Nephron progenitor cell (in vitro differentiated cells): Measurements from ENCODE around the gene DYNC1H1.
A peak's percentile ranks its signal among the peaks of the same experiment; 100 is the strongest.

Experiments used
- DNase-seq: peaks from one replicate; pipeline ENCODE4 v3.0.0; 2021
- H3K27ac Mint-ChIP-seq: 2 replicates; pipeline ENCODE4 v1.8.0; 2021; ENCODE audit warnings: mild to moderate bottlenecking, moderate library complexity, mixed read lengths
- H3K27me3 Mint-ChIP-seq: 2 replicates; pipeline ENCODE4 v1.8.0; 2021; ENCODE audit warnings: mild to moderate bottlenecking, low read depth, mixed read lengths; ENCODE audit not compliant: poor library complexity
- H3K36me3 Mint-ChIP-seq: 2 replicates; pipeline ENCODE4 v1.8.0; 2021; ENCODE audit warnings: low read depth, mixed read lengths
- H3K4me1 Mint-ChIP-seq: 2 replicates; pipeline ENCODE4 v1.8.0; 2021; ENCODE audit warnings: mixed read lengths
- H3K4me3 Mint-ChIP-seq: 2 replicates; pipeline ENCODE4 v1.8.0; 2021; ENCODE audit warnings: mild to moderate bottlenecking, moderate library complexity, mixed read lengths
- H3K9me3 Mint-ChIP-seq: 2 replicates; pipeline ENCODE4 v1.8.0; 2021; ENCODE audit warnings: mild to moderate bottlenecking, moderate library complexity, mixed read lengths
- TF ChIP-seq, protein P1 (sequence below): fragments of 200-600 bp; sonication (generic); IDR thresholded peaks from 2 replicates; pipeline ENCODE4 v1.5.0; 2021; ENCODE audit warnings: antibody characterized with exemption

DYNC1H1 gene

DNA sequence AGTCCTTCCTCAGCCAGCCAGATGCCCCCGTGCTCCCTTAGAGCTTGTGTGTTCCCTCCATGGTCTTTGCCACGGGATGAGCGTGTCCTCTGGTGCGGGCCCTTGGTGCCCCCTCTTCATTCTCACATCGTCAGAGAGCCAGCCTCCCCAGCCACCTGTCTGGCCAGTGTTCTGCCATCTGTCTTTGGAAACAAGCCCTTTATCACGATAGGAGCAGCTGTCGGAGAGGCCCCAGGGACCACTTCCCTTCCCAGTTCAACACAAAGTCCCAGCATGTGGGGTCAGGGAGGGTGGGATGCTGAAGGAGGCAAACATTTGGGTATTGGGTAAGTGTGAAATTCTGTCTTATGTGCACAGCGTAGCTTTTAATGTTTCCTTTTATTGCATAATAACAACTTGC lies 44.5 kb downstream of the DYNC1H1 start:
- TF ChIP-seq, protein P1, sequence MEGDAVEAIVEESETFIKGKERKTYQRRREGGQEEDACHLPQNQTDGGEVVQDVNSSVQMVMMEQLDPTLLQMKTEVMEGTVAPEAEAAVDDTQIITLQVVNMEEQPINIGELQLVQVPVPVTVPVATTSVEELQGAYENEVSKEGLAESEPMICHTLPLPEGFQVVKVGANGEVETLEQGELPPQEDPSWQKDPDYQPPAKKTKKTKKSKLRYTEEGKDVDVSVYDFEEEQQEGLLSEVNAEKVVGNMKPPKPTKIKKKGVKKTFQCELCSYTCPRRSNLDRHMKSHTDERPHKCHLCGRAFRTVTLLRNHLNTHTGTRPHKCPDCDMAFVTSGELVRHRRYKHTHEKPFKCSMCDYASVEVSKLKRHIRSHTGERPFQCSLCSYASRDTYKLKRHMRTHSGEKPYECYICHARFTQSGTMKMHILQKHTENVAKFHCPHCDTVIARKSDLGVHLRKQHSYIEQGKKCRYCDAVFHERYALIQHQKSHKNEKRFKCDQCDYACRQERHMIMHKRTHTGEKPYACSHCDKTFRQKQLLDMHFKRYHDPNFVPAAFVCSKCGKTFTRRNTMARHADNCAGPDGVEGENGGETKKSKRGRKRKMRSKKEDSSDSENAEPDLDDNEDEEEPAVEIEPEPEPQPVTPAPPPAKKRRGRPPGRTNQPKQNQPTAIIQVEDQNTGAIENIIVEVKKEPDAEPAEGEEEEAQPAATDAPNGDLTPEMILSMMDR: no peak
- H3K27ac Mint-ChIP-seq: peak overlapping the region; percentile 72
- no peak overlapping the region for H3K4me3 Mint-ChIP-seq
- no peaks in the 10 kb centered on the region for H3K9me3 Mint-ChIP-seq
- DNase-seq: no peak
- H3K36me3 Mint-ChIP-seq: peaks cover 92% of the 10 kb centered on the region
- no peaks in the 10 kb centered on the region for H3K4me1 Mint-ChIP-seq
- H3K27me3 Mint-ChIP-seq: no peaks in the 10 kb centered on the region

DNA sequence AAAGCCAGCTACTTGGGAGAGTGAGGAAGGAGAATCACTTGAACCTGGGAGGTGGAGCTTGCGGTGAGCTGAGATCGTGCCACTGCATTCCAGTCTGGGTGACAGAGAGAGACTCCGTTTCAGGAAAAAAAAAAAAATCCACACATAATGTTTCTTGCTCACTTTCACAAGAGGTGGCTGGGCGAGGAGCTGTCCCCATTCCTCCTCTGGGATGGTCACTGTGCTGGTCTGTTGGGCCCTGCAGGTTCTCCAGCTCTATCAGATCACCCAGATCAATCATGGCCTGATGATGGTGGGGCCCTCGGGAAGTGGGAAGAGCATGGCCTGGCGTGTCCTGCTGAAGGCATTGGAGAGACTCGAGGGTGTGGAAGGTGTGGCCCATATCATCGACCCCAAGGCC lies 47.3 kb downstream of the DYNC1H1 start:
- Mint-ChIP-seq H3K27ac (no peak overlapping the region), H3K9me3 (no peaks in the 10 kb centered on the region), H3K27me3 (no peaks in the 10 kb centered on the region), H3K36me3 (peaks cover 98% of the 10 kb centered on the region), H3K4me3 (no peak overlapping the region), H3K4me1 (no peaks in the 10 kb centered on the region)
- no peak for DNase-seq
- TF ChIP-seq, protein P1: no peak

DNA sequence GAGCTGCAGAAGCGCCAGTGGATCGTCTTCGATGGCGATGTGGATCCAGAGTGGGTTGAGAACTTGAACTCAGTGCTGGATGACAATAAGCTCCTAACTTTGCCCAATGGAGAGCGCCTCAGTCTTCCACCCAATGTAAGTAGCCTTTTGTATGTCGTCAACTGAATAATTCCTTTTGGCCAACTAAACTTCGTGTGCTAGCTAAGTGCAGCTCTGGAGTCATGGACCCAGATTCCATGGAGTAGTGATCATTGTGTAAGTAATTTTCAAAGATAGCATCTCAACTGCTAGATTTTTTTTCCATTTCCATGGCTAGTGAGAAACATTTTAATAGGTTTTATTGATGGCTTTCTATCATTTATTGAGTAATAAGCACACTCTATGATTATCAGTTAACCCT lies 48.0 kb downstream of the DYNC1H1 start:
- TF ChIP-seq, protein P1: no peak
- H3K27ac Mint-ChIP-seq: no peak overlapping the region
- H3K27me3 Mint-ChIP-seq: no peaks in the 10 kb centered on the region
- H3K4me1 Mint-ChIP-seq: no peaks in the 10 kb centered on the region
- H3K9me3 Mint-ChIP-seq: no peaks in the 10 kb centered on the region
- DNase-seq: no peak
- H3K36me3 Mint-ChIP-seq: peaks cover 100% of the 10 kb centered on the region
- no peak overlapping the region for H3K4me3 Mint-ChIP-seq

DNA sequence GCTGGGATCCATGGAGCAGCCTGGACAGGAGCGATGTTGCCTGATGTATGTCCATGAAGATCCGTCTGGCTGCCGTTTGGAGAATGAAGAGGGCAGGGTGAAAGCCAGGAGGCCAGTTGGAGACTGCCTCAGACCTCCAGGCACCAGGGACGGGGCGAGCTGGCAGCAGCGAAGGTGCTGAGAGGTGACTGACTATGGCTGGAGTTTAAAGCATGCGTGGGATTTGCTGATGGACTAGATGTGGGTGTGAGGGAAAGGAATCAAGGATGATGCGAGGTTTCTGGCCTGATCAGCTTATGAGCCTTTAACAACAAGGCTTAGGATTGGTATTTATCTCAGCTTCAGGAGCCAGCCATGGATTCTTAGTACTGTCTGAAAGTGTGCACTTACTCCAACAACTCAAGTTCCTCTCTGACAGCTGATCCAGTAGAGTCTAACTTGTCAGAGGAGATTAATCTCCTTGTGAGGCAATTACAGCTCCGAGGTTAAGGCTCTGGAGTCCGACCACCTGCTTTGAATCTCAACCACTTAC lies 49.4 kb downstream of the DYNC1H1 start:
- TF ChIP-seq, protein P1: no peak
- Mint-ChIP-seq H3K9me3 (no peaks in the 10 kb centered on the region), H3K4me1 (no peaks in the 10 kb centered on the region), H3K4me3 (no peak overlapping the region), H3K36me3 (peaks cover 99% of the 10 kb centered on the region), H3K27ac (peak overlapping the region; percentile 94), H3K27me3 (no peaks in the 10 kb centered on the region)
- DNase-seq: no peak

DNA sequence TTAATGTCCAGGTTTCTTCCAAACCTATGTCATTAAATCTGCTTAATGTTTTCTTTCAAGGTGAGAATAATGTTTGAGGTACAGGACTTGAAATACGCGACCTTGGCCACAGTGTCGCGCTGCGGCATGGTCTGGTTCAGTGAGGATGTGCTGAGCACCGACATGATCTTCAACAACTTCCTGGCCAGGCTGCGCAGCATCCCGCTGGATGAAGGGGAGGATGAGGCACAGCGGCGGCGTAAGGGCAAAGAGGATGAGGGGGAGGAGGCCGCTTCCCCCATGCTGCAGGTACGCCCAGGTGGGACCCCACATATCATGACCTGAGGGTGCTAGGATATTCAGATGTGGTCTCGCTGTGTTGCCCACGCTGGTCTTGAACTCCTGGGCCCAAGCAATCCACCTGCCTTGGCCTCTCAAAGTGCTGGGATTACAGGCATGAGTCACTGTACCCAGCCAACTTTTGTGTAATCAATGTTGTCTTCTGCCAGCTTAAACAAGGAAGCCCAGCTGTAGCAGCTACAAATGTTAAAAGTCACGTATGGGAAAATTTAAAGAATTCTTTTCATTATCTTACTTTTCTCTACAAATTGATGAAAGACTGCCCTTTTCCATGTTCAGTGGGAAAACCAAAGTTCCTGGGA lies 50.8 kb downstream of the DYNC1H1 start:
- no peak overlapping the region for H3K27ac Mint-ChIP-seq
- DNase-seq: no peak
- peaks cover 98% of the 10 kb centered on the region for H3K36me3 Mint-ChIP-seq
- H3K9me3 Mint-ChIP-seq: no peaks in the 10 kb centered on the region
- TF ChIP-seq, protein P1: no peak
- H3K4me1 Mint-ChIP-seq: no peaks in the 10 kb centered on the region
- no peaks in the 10 kb centered on the region for H3K27me3 Mint-ChIP-seq
- no peak overlapping the region for H3K4me3 Mint-ChIP-seq

DNA sequence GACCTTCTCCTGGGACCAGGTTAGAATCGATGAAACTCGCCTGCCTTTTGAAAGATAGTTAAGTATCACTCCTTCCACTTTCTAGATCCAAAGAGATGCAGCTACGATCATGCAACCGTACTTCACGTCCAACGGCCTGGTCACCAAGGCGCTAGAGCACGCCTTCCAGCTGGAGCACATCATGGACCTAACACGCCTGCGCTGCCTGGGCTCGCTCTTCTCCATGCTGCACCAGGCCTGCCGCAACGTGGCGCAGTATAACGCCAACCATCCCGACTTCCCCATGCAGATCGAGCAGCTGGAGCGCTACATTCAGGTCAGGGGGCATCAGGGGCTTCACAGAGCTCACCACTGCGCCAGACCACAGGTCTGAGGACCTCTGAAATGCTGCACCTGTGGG lies 51.4 kb downstream of the DYNC1H1 start:
- DNase-seq: no peak
- no peak overlapping the region for H3K4me3 Mint-ChIP-seq
- no peaks in the 10 kb centered on the region for H3K4me1 Mint-ChIP-seq
- no peak overlapping the region for H3K27ac Mint-ChIP-seq
- TF ChIP-seq, protein P1: no peak
- H3K9me3 Mint-ChIP-seq: no peaks in the 10 kb centered on the region
- peaks cover 98% of the 10 kb centered on the region for H3K36me3 Mint-ChIP-seq
- no peaks in the 10 kb centered on the region for H3K27me3 Mint-ChIP-seq
